ENCODE data around the gene CLPSL2.
"Not testable (repeated sequence)": the region's sequence is repeated elsewhere in the genome, so short reads cannot be mapped to it uniquely, and the experiment has no call there.

- TF ChIP-seq, protein P1, sequence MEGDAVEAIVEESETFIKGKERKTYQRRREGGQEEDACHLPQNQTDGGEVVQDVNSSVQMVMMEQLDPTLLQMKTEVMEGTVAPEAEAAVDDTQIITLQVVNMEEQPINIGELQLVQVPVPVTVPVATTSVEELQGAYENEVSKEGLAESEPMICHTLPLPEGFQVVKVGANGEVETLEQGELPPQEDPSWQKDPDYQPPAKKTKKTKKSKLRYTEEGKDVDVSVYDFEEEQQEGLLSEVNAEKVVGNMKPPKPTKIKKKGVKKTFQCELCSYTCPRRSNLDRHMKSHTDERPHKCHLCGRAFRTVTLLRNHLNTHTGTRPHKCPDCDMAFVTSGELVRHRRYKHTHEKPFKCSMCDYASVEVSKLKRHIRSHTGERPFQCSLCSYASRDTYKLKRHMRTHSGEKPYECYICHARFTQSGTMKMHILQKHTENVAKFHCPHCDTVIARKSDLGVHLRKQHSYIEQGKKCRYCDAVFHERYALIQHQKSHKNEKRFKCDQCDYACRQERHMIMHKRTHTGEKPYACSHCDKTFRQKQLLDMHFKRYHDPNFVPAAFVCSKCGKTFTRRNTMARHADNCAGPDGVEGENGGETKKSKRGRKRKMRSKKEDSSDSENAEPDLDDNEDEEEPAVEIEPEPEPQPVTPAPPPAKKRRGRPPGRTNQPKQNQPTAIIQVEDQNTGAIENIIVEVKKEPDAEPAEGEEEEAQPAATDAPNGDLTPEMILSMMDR (IDR thresholded peaks at IDR 0.05; ENCODE audit: low read length), result not testable (repeated sequence)
- not testable (repeated sequence) for TF ChIP-seq EZH2phosphoT487 (IDR thresholded peaks at IDR 0.05; ENCODE audit: low read length); EZH2 (optimal IDR thresholded peaks at IDR 0.05; ENCODE audit: low read depth, low read length)
These were observed 42.1 kb upstream of the CLPSL2 start for GRCh38 chr6:35734319-35734718.

Measured in MM.1S (cell line).